ENCODE data around the gene HPS5. TPM values are rescaled to one million over a fixed set of nuclear protein-coding genes. Genes with fewer than 3 reads are reported as not detected.

HPS5 gene
- total and polyA plus RNA-seq, 2 of the 4 experiments (the other 2 are of a cell fraction): 7.9 to 28.3 TPM

DNA sequence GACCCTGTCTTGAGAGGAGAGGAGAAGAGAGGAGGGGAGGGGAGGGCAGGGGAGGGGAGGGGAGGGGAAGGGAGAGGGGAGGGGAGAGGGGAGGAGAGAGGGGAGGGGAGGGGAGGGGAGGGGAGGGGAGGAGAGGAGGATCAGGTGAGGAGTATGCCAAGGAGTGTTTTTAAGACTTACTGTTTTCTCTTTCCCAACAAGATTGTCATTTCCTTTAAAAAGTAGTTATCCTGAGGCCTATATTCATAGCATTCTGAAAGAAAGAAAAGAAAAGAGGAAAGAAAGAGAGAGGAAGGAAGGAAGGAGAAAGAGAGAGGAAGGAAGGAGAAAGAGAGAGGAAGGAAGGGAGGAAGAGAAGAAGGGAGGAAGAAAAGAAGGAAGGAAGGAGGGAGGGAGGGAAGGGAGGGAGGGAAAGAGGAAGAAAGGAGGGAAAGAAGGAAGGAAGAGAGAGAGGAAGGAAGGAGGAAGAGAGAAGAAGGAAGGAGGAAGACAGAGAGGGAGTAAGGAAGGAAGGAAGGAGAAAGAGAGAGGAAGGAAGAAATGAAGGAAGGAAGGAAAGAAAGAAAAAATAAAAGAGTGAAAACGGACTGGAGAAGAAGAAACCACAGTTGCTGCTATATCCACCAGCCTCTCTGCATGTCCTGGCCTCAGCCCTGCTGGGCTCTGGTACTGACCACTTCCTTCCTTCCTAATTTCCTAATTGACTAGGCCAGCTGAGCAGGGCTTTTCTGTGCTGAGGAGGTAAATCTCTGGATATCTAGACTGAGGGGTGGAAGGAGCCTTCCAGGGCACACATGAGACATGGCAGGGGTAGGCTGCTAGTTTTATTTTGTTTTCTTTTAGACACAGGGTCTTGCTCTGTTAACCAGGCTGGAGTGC is 57.0 kb downstream of the HPS5 start:
- H4K20me1 ChIP-seq (ENCODE audit: insufficient read depth, low read length): no peaks in the 10 kb centered on the region
- no peaks in the 10 kb centered on the region for H3K9me3 ChIP-seq (ENCODE audit: control insufficient read depth, insufficient read depth, low read length)
- POLR2A ChIA-PET (ENCODE audit: unreplicated experiment): no interaction called here
- no peaks in the 10 kb centered on the region for H3K36me3 ChIP-seq (ENCODE audit: control insufficient read depth, insufficient read depth, low read length)
- H2BK120ac ChIP-seq (ENCODE audit: low read depth, low read length): no peak overlapping the region
- H4K5ac ChIP-seq (ENCODE audit: low read depth, low read length): no peak overlapping the region
- no peak overlapping the region for H4K8ac ChIP-seq (ENCODE audit: low read depth in 2 of 2, low read length in 2 of 2)
- H3K27me3 ChIP-seq (ENCODE audit: control insufficient read depth, insufficient read depth, low read length): peaks cover 13% of the 10 kb centered on the region
- H3K23ac ChIP-seq (ENCODE audit: low read depth, low read length): no peak overlapping the region
- H2BK5ac ChIP-seq (ENCODE audit: low read depth, low read length, poor library complexity, severe bottlenecking): no peak overlapping the region
- BruUV-seq (replicated peaks): no TSS peak
- DNase-seq (no peak), ATAC-seq (ENCODE audit: low read depth) (no peak)
- WGBS, 2 experiments (ENCODE audit: extremely low coverage in 2 of 2, insufficient read length in 1 of 2): no CpG with 5 or more reads among the region's 1 CpG
- no peak overlapping the region for H2BK20ac ChIP-seq (ENCODE audit: low read depth, low read length)
- dilution Hi-C loops (cut with HindIII; ENCODE audit: low sequenced_read_pairs, unreplicated experiment) (no loop called here), intact Hi-C loops (cut with micrococcal nuclease) (no loop called here), in situ Hi-C loops (cut with MboI; ENCODE audit: low sequenced_read_pairs) (no loop called here)
- no peak overlapping the region for H2AK9ac ChIP-seq (replicated peaks; ENCODE audit: low read depth, low read length, poor library complexity)
- no peak overlapping the region for H2BK15ac ChIP-seq (ENCODE audit: low read depth, low read length)
- H3K9me1 ChIP-seq (ENCODE audit: insufficient read depth, low read length): no peaks in the 10 kb centered on the region
- H3K56ac ChIP-seq (ENCODE audit: extremely low read depth, insufficient read depth, low read length): no peak overlapping the region
- H2AFZ ChIP-seq (replicated peaks; ENCODE audit: low read length, poor library complexity): no peak overlapping the region
- no peaks in the 10 kb centered on the region for H3K4me1 ChIP-seq (ENCODE audit: control insufficient read depth, insufficient read depth, low read length)
- H3K9ac ChIP-seq (ENCODE audit: low read depth, low read length): no peak overlapping the region
- H3K18ac ChIP-seq (ENCODE audit: low read depth, low read length): no peak overlapping the region
- no peak overlapping the region for H3K4ac ChIP-seq (ENCODE audit: low read depth, low read length)
- no peak overlapping the region for H3K14ac ChIP-seq (replicated peaks; ENCODE audit: low read depth, low read length)
- no peak for TF ChIP-seq CHD1 (IDR thresholded peaks at IDR 0.05; ENCODE audit: low read depth, low read length)
- no peak overlapping the region for H3K4me2 ChIP-seq (ENCODE audit: low read depth, low read length)
- no peaks in the 10 kb centered on the region for H3K79me1 ChIP-seq (ENCODE audit: low read depth in 1 of 2, low read length in 2 of 2)
- H2AK5ac ChIP-seq (ENCODE audit: low read depth, low read length): no peak overlapping the region
- H3K4me3 ChIP-seq (ENCODE audit: insufficient read depth, low read depth, low read length): no peak overlapping the region
- CTCF ChIA-PET: no interaction called here
- no peak overlapping the region for H3K27ac ChIP-seq (ENCODE audit: insufficient read depth, low read length)
- H4K91ac ChIP-seq (ENCODE audit: insufficient read depth, low read depth, low read length): no peak overlapping the region
